A549 (cell line): ENCODE results near the gene GLRA3.

Experiments used
- BCL3 ChIP-seq: fragments of >200 bp; sonication (Bioruptor Twin); formaldehyde crosslinking; IDR thresholded peaks from 3 replicates; pipeline ENCODE4 v1.6.1; 2016
- BHLHE40 ChIP-seq: IDR thresholded peaks from 2 replicates; pipeline ENCODE4 v1.6.1; 2012; ENCODE audit warnings: low read depth, low read length, inconsistent platforms
- CHD2 ChIP-seq: fragments of 150-350 bp; IDR thresholded peaks from 2 replicates; pipeline ENCODE4 v1.6.1; 2014; ENCODE audit warnings: low read length; ENCODE audit not compliant: partially characterized antibody
- CTCF ChIP-seq: fragments of >200 bp; sonication (Bioruptor Twin); formaldehyde crosslinking; IDR thresholded peaks from 3 replicates; pipeline ENCODE4 v1.5.1; 2016
- EHF ChIP-seq: fragments of 250-450 bp; sonication (Bioruptor Pico); IDR thresholded peaks from 2 replicates; pipeline ENCODE4 v1.5.0; 2020; ENCODE audit warnings: mild to moderate bottlenecking
- EP300 ChIP-seq, 2 experiments: fragments of >200 bp; sonication (Bioruptor Twin); formaldehyde crosslinking; IDR thresholded peaks; 2 replicates in 1 of 2; 3 replicates in 1 of 2; pipeline ENCODE4 v1.6.1; 2016 to 2017
- JUN ChIP-seq, 2 experiments: fragments of >200 bp; sonication (Bioruptor Twin); formaldehyde crosslinking; IDR thresholded peaks; 2 replicates in 1 of 2; 3 replicates in 1 of 2; pipeline ENCODE4 v1.6.1; 2016 to 2017
- MAZ ChIP-seq: fragments of 150-350 bp; IDR thresholded peaks from 2 replicates; pipeline ENCODE4 v1.6.1; 2014; ENCODE audit warnings: antibody characterized with exemption, low read depth, low read length, borderline replicate concordance
- POLR2A ChIP-seq: IDR thresholded peaks from 2 replicates; pipeline ENCODE4 v1.6.1; 2012; ENCODE audit warnings: mild to moderate bottlenecking, low read length
- RAD21 ChIP-seq, 2 experiments: fragments of >200 bp in 1 of 2; sonication (Bioruptor Twin) in 1 of 2; formaldehyde crosslinking in 1 of 2; IDR thresholded peaks in 1 of 2; conservative IDR thresholded peaks in 1 of 2; 2 replicates in 1 of 2; 3 replicates in 1 of 2; pipeline ENCODE4 v1.6.1; 2012 to 2018; ENCODE audit warnings: inconsistent platforms in 1 of 2
- TF ChIP-seq, protein P1 (sequence below): IDR thresholded peaks from 2 replicates; pipeline ENCODE4 v1.6.1; 2012
- TF ChIP-seq, protein P2 (sequence below): fragments of 150-350 bp; IDR thresholded peaks from 2 replicates; pipeline ENCODE4 v1.6.1; 2014; ENCODE audit warnings: low read depth, mild to moderate bottlenecking, low read length
- TF ChIP-seq, protein P3 (sequence below): IDR thresholded peaks from 2 replicates; pipeline ENCODE4 v1.6.1; 2012

DNA sequence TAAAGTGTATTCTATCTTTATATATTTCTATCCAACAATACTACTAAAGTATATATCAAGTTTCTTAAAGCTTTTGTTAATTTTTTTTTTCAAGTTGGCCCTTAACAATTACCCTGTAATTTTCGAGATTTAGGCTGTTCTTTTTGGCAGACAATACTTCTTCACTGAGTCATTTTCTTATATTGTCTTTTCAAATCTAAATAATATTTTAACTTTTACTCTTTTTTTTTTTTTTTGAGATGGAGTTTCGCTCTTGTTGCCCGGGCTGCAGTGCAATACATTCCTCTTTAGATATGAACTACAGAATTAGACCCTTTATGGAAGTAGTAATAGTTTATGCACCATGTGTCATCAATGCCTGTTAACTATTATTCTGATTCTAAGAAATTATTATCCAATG is 120.7 kb downstream of the GLRA3 start:
- no peak for TF ChIP-seq EHF
- TF ChIP-seq, protein P1, sequence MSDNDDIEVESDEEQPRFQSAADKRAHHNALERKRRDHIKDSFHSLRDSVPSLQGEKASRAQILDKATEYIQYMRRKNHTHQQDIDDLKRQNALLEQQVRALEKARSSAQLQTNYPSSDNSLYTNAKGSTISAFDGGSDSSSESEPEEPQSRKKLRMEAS: no peak
- no peak for TF ChIP-seq CTCF
- TF ChIP-seq CHD2: no peak
- TF ChIP-seq, protein P2, sequence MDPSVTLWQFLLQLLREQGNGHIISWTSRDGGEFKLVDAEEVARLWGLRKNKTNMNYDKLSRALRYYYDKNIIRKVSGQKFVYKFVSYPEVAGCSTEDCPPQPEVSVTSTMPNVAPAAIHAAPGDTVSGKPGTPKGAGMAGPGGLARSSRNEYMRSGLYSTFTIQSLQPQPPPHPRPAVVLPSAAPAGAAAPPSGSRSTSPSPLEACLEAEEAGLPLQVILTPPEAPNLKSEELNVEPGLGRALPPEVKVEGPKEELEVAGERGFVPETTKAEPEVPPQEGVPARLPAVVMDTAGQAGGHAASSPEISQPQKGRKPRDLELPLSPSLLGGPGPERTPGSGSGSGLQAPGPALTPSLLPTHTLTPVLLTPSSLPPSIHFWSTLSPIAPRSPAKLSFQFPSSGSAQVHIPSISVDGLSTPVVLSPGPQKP: no peak
- TF ChIP-seq POLR2A: no peak
- no peak for TF ChIP-seq BCL3
- TF ChIP-seq RAD21 (conservative IDR thresholded peaks at IDR 0.05 in 1 of 2, IDR thresholded peaks at IDR 0.05 in 1 of 2): no peak
- TF ChIP-seq BHLHE40: no peak
- no peak for TF ChIP-seq EP300 (IDR thresholded peaks at IDR 0.05)
- TF ChIP-seq, protein P3, sequence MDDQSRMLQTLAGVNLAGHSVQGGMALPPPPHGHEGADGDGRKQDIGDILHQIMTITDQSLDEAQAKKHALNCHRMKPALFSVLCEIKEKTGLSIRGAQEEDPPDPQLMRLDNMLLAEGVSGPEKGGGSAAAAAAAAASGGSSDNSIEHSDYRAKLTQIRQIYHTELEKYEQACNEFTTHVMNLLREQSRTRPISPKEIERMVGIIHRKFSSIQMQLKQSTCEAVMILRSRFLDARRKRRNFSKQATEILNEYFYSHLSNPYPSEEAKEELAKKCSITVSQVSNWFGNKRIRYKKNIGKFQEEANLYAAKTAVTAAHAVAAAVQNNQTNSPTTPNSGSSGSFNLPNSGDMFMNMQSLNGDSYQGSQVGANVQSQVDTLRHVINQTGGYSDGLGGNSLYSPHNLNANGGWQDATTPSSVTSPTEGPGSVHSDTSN: no peak
- TF ChIP-seq MAZ: no peak
- TF ChIP-seq JUN (IDR thresholded peaks at IDR 0.05): no peak
